Measurements from ENCODE around the gene RGS10.

DNA sequence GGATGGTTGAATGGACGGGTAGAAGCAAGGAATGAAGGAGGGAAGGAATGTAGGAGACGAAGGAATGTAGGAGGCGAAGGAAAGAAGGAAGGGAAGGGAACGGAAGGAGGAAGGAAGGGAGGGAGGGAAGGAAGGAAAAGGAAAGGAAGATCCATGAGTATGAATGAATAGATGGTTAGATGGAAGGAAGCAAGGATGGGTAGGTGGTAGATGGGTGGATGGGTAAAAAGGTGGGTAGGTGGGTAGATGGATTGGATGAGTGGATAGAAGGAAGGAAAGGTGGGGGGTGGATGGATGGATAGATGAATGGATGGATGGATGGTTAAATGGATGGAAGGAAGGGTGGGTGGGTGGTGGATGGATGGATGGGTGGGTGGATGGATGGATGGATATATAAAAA is 77.4 kb downstream of the RGS10 start:
- TF ChIP-seq PRDM1 (tag by site-specific recombination; IDR thresholded peaks at IDR 0.05) (no peak), RBAK (tag by site-specific recombination; IDR thresholded peaks at IDR 0.05) (no peak), ZNF521 (tag by site-specific recombination; IDR thresholded peaks at IDR 0.05) (no peak), ZNF416 (tag by site-specific recombination; IDR thresholded peaks at IDR 0.05) (no peak)
- TF ChIP-seq, protein P1, sequence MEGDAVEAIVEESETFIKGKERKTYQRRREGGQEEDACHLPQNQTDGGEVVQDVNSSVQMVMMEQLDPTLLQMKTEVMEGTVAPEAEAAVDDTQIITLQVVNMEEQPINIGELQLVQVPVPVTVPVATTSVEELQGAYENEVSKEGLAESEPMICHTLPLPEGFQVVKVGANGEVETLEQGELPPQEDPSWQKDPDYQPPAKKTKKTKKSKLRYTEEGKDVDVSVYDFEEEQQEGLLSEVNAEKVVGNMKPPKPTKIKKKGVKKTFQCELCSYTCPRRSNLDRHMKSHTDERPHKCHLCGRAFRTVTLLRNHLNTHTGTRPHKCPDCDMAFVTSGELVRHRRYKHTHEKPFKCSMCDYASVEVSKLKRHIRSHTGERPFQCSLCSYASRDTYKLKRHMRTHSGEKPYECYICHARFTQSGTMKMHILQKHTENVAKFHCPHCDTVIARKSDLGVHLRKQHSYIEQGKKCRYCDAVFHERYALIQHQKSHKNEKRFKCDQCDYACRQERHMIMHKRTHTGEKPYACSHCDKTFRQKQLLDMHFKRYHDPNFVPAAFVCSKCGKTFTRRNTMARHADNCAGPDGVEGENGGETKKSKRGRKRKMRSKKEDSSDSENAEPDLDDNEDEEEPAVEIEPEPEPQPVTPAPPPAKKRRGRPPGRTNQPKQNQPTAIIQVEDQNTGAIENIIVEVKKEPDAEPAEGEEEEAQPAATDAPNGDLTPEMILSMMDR (tag by site-specific recombination; IDR thresholded peaks at IDR 0.05) = no peak
- TF ChIP-seq, protein P2, sequence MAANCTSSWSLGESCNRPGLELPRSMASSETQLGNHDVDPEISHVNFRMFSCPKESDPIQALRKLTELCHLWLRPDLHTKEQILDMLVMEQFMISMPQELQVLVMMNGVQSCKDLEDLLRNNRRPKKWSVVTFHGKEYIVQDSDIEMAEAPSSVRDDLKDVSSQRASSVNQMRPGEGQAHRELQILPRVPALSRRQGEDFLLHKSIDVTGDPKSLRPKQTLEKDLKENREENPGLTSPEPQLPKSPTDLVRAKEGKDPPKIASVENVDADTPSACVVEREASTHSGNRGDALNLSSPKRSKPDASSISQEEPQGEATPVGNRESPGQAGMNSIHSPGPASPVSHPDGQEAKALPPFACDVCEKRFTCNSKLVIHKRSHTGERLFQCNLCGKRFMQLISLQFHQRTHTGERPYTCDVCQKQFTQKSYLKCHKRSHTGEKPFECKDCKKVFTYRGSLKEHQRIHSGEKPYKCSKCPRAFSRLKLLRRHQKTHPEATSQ (tag by site-specific recombination; IDR thresholded peaks at IDR 0.05) = no peak

All from HEK293 (cell line).